HG03175 (cell line): Measurements from ENCODE around the gene PREP.
"Not testable (repeated sequence)": the region's sequence is repeated elsewhere in the genome, so short reads cannot be mapped to it uniquely, and the experiment has no call there.

Source experiments
- ATAC-seq: cut with Tn5 transposase; IDR thresholded peaks from one replicate; pipeline ENCODE4 v1.9.1; 2021; ENCODE audit warnings: mild to moderate bottlenecking, moderate library complexity; ENCODE audit not compliant: unreplicated experiment

PREP gene

GRCh38 chr6:105274678-105275077, 128.2 kb downstream of the PREP start:
- no peak for ATAC-seq

GRCh38 chr6:105273589-105273988, 129.3 kb downstream of the PREP start:
- no peak for ATAC-seq

GRCh38 chr6:105272786-105273185, 130.1 kb downstream of the PREP start:
- ATAC-seq, result no peak

- no peak for ATAC-seq
These were observed 132.4 kb downstream of the PREP start for GRCh38 chr6:105270511-105270910.

GRCh38 chr6:105269390-105269789, 133.5 kb downstream of the PREP start:
- ATAC-seq, result no peak

- no peak for ATAC-seq
These were observed 138.9 kb downstream of the PREP start for GRCh38 chr6:105263685-105264610.

GRCh38 chr6:105259913-105260889, 142.7 kb downstream of the PREP start:
- ATAC-seq, result no peak

GRCh38 chr6:105258816-105259215, 144.1 kb downstream of the PREP start:
- no peak for ATAC-seq

- no peak for ATAC-seq
These were observed 145.5 kb downstream of the PREP start for GRCh38 chr6:105257340-105257739.

GRCh38 chr6:105256619-105257018, 146.3 kb downstream of the PREP start:
- no peak for ATAC-seq

GRCh38 chr6:105253787-105254186, 149.1 kb downstream of the PREP start:
- no peak for ATAC-seq

GRCh38 chr6:105251689-105252088, 151.2 kb downstream of the PREP start:
- no peak for ATAC-seq

GRCh38 chr6:105250533-105250932, 152.3 kb downstream of the PREP start:
- no peak for ATAC-seq

- no peak for ATAC-seq
These were observed 159.4 kb downstream of the PREP start for GRCh38 chr6:105243487-105243886.

- no peak for ATAC-seq
These were observed 167.7 kb downstream of the PREP start for GRCh38 chr6:105235155-105235554.

GRCh38 chr6:105231771-105232170, 171.1 kb downstream of the PREP start:
- not testable (repeated sequence) for ATAC-seq
